HepG2 (cell line): Measurements from ENCODE around the gene TTK. TPM values are rescaled to one million over a fixed set of nuclear protein-coding genes. Genes with fewer than 3 reads are reported as not detected.
A peak's percentile ranks its signal among the peaks of the same experiment; 100 is the strongest.

Experiments used
- AKAP8 ChIP-seq: sonication (generic); formaldehyde crosslinking; IDR thresholded peaks from 2 replicates; pipeline ENCODE4 v1.5.1; 2020; ENCODE audit warnings: mild to moderate bottlenecking, missing genetic modification reagents
- BORCS8-MEF2B ChIP-seq: sonication (generic); formaldehyde crosslinking; IDR thresholded peaks from 2 replicates; pipeline ENCODE4 v1.8.0; 2022; ENCODE audit warnings: mild to moderate bottlenecking, missing genetic modification reagents
- CHD4 ChIP-seq: fragments of 200-600 bp; sonication (generic); IDR thresholded peaks from 2 replicates; pipeline ENCODE4 v1.7.0; 2017; ENCODE audit warnings: mild to moderate bottlenecking, low read length, borderline replicate concordance
- ELF4 ChIP-seq: sonication (generic); formaldehyde crosslinking; IDR thresholded peaks from 2 replicates; pipeline ENCODE4 v1.5.0; 2020; ENCODE audit warnings: missing genetic modification reagents, mild to moderate bottlenecking, moderate library complexity, borderline replicate concordance
- FOXA1 ChIP-seq, 2 experiments: fragments of 450-650 bp in 1 of 2; sonication (generic) in 1 of 2; formaldehyde crosslinking in 1 of 2; IDR thresholded peaks; 2 replicates each; pipeline versions ENCODE4 v1.4.0 to v1.6.1; 2016 to 2020; ENCODE audit warnings: missing genetic modification reagents in 1 of 2
- FUBP1 ChIP-seq: sonication (generic); formaldehyde crosslinking; IDR thresholded peaks from 2 replicates; pipeline ENCODE4 v1.5.1; 2020; ENCODE audit warnings: missing genetic modification reagents, mild to moderate bottlenecking, borderline replicate concordance
- IKZF4 ChIP-seq: sonication (generic); formaldehyde crosslinking; IDR thresholded peaks from 2 replicates; pipeline ENCODE4 v1.5.1; 2020; ENCODE audit warnings: borderline replicate concordance, mild to moderate bottlenecking, low read depth, missing genetic modification reagents; ENCODE audit errors: not compliant biosample characterization
- KDM1A ChIP-seq: IDR thresholded peaks from 2 replicates; pipeline ENCODE4 v1.6.1; 2016; ENCODE audit warnings: missing compliant biosample characterization
- KLF12 ChIP-seq: sonication (generic); formaldehyde crosslinking; IDR thresholded peaks from 2 replicates; pipeline ENCODE4 v1.4.0; 2020; ENCODE audit warnings: missing genetic modification reagents, borderline replicate concordance
- KLF15 ChIP-seq: sonication (generic); formaldehyde crosslinking; IDR thresholded peaks from 2 replicates; pipeline ENCODE4 v1.8.1; 2023; ENCODE audit warnings: borderline replicate concordance, mild to moderate bottlenecking, inconsistent platforms, missing genetic modification reagents, mixed read lengths
- NFE2L1 ChIP-seq: sonication (generic); formaldehyde crosslinking; IDR thresholded peaks from 2 replicates; pipeline ENCODE4 v1.4.0; 2020; ENCODE audit warnings: missing genetic modification reagents, mild to moderate bottlenecking, borderline replicate concordance
- NFIB ChIP-seq: sonication (generic); formaldehyde crosslinking; IDR thresholded peaks from 2 replicates; pipeline ENCODE4 v1.9.0; 2021; ENCODE audit warnings: missing genetic modification reagents, mild to moderate bottlenecking, borderline replicate concordance
- PLRG1 ChIP-seq: fragments of 450-650 bp; conservative IDR thresholded peaks from 2 replicates; pipeline ENCODE4 v1.6.1; 2016
- PPARG ChIP-seq: conservative IDR thresholded peaks from 2 replicates; pipeline ENCODE4 v1.6.1; 2016; ENCODE audit warnings: missing biosample characterization, missing genetic modification reagents
- RFX5 ChIP-seq: IDR thresholded peaks from 2 replicates; pipeline ENCODE4 v1.6.1; 2011; ENCODE audit warnings: low read depth, low read length, improper control_type of control experiment
- TBL1XR1 ChIP-seq: fragments of 150-350 bp; IDR thresholded peaks from 2 replicates; pipeline ENCODE4 v1.6.1; 2014; ENCODE audit warnings: borderline replicate concordance, low read length; ENCODE audit not compliant: partially characterized antibody
- ZBTB1 ChIP-seq: sonication (generic); formaldehyde crosslinking; IDR thresholded peaks from 2 replicates; pipeline ENCODE4 v1.4.0; 2020; ENCODE audit warnings: missing genetic modification reagents, borderline replicate concordance
- ZFX ChIP-seq: sonication (generic); formaldehyde crosslinking; IDR thresholded peaks from 2 replicates; pipeline ENCODE4 v1.4.0; 2020; ENCODE audit warnings: mild to moderate bottlenecking, low read depth, missing genetic modification reagents, moderate library complexity
- ZNF10 ChIP-seq: sonication (generic); formaldehyde crosslinking; IDR thresholded peaks from 2 replicates; pipeline ENCODE4 v1.4.0; 2020; ENCODE audit warnings: mild to moderate bottlenecking, low read depth, missing genetic modification reagents, borderline replicate concordance
- ZNF253 ChIP-seq: sonication (generic); formaldehyde crosslinking; IDR thresholded peaks from 2 replicates; pipeline ENCODE4 v1.8.0; 2022; ENCODE audit warnings: mild to moderate bottlenecking, missing genetic modification reagents, borderline replicate concordance
- ZNF263 ChIP-seq: sonication (generic); formaldehyde crosslinking; IDR thresholded peaks from 2 replicates; pipeline ENCODE4 v1.4.0; 2020; ENCODE audit warnings: missing genetic modification reagents
- ZNF569 ChIP-seq: sonication (generic); formaldehyde crosslinking; IDR thresholded peaks from 2 replicates; pipeline ENCODE4 v1.5.0; 2020; ENCODE audit warnings: mild to moderate bottlenecking, missing genetic modification reagents, moderate library complexity, borderline replicate concordance
- ZNF747 ChIP-seq: sonication (generic); formaldehyde crosslinking; IDR thresholded peaks from 2 replicates; pipeline ENCODE4 v1.8.1; 2023; ENCODE audit warnings: missing genetic modification reagents, mild to moderate bottlenecking, borderline replicate concordance
- polyA plus RNA-seq, 8 experiments: library from polyadenylated mRNA; depleted of rRNA in 3 of 8; stranded (reverse) in 7 of 8; unstranded in 1 of 8; fragments of >200 nt; fragmentation: Illumina TruSeq in 4 of 8; extraction: Trizol in 4 of 8; gene quantifications; 2 replicates each; pipeline versions ENCODE4 v1.2.1 to v1.2.3, GENCODE V29; 2011 to 2016; ENCODE audit warnings: low read depth in 4 of 8, missing spikeins in 1 of 8, mixed read lengths in 1 of 8; ENCODE audit not compliant: insufficient read depth in 1 of 8
- total RNA-seq, 5 experiments: library from RNA; depleted of rRNA; stranded (reverse); fragments of >200 nt; fragmentation: Illumina TruSeq; extraction: Trizol; gene quantifications; 2 replicates each; pipeline ENCODE4 v1.2.3, GENCODE V29; 2016; ENCODE audit warnings: low read depth in 1 of 5
- TF ChIP-seq, protein P1 (sequence below): sonication (generic); formaldehyde crosslinking; IDR thresholded peaks from 2 replicates; pipeline ENCODE4 v1.8.0; 2022; ENCODE audit warnings: mild to moderate bottlenecking, missing genetic modification reagents, borderline replicate concordance
- TF ChIP-seq, protein P2 (sequence below): sonication (generic); formaldehyde crosslinking; IDR thresholded peaks from 2 replicates; pipeline ENCODE4 v1.5.0; 2020; ENCODE audit warnings: mild to moderate bottlenecking, missing genetic modification reagents, moderate library complexity

TTK gene
- total and polyA plus RNA-seq, 2 of the 13 experiments (the other 11 are each of a cell fraction or from before 2014, with no cell fraction given) = 8.6 to 33.2 TPM

DNA sequence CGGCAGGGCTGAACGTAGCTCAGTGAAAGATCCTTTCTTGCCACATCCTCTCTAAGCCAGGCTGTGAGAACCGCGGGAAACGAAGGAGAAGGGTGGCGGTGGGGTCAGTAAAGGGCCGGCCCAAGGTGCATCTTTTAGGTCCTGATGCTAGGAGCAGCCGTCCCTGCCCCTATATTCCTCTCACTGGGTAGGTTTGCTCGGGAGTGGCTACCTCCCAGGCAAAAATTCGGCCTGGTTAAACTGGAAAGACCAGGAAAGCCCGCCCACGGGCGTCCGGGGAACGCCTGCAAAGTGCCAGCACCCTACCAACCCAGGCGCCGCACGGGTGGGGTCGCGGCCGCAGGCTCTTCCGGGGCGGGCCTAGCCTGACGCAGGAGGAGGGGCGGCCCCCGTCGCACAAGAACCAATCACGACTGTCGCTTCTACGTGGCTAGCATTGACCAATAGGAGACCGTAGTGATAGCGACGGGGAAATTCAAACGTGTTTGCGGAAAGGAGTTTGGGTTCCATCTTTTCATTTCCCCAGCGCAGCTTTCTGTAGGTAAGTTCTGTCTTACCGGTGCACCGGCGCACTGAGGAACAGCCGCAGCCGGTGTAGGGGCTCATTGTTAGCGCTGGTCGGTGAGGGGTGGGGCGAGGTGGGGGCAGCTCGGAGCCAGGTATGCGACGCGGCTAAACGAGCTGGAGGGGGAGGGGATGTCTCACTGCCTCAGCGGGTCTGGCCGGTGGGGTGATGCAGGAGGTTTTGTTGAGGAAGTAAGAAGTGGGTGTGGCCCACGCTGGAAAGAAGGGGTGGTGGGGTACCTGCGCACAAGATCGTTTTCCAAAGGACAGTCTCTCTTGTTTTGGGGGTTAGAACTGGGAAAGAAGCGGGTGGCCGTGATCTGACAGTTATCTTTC is at the start of gene TTK (continued):
- no peak for TF ChIP-seq PPARG (CRISPR knock-in tag)
- no peak for TF ChIP-seq ZNF253 (CRISPR knock-in tag)
- TF ChIP-seq BORCS8-MEF2B (CRISPR knock-in tag) = peak; percentile 29; the same call in 1 of the 2 replicates
- TF ChIP-seq RFX5 = peak; percentile 65; the same call in 1 of the 2 replicates
- no peak for TF ChIP-seq NFE2L1 (CRISPR knock-in tag)
- TF ChIP-seq, protein P1, sequence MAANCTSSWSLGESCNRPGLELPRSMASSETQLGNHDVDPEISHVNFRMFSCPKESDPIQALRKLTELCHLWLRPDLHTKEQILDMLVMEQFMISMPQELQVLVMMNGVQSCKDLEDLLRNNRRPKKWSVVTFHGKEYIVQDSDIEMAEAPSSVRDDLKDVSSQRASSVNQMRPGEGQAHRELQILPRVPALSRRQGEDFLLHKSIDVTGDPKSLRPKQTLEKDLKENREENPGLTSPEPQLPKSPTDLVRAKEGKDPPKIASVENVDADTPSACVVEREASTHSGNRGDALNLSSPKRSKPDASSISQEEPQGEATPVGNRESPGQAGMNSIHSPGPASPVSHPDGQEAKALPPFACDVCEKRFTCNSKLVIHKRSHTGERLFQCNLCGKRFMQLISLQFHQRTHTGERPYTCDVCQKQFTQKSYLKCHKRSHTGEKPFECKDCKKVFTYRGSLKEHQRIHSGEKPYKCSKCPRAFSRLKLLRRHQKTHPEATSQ = no peak
- no peak for TF ChIP-seq TBL1XR1
- no peak for TF ChIP-seq CHD4
- TF ChIP-seq FUBP1 (CRISPR knock-in tag) = no peak
- no peak for TF ChIP-seq AKAP8
- TF ChIP-seq KLF12 (CRISPR knock-in tag) = peak; percentile 63; the same call in 1 of the 2 replicates
- TF ChIP-seq ELF4 (CRISPR knock-in tag) = no peak
- TF ChIP-seq ZNF747 (CRISPR knock-in tag) = no peak
- TF ChIP-seq KLF15 (CRISPR knock-in tag) = no peak
- TF ChIP-seq ZNF263 (CRISPR knock-in tag) = no peak
- no peak for TF ChIP-seq PLRG1
- TF ChIP-seq ZNF10 (CRISPR knock-in tag) = no peak
- no peak for TF ChIP-seq KDM1A (CRISPR knock-in tag)
- TF ChIP-seq ZFX (CRISPR knock-in tag) = peak; percentile 77
- no peak for TF ChIP-seq FOXA1 (IDR thresholded peaks at IDR 0.05)
- TF ChIP-seq FOXA1 (CRISPR knock-in tag; IDR thresholded peaks at IDR 0.05) = no peak
- no peak for TF ChIP-seq NFIB (CRISPR knock-in tag)
- TF ChIP-seq ZNF569 (CRISPR knock-in tag) = no peak
- no peak for TF ChIP-seq IKZF4 (CRISPR knock-in tag)
- TF ChIP-seq, protein P2, sequence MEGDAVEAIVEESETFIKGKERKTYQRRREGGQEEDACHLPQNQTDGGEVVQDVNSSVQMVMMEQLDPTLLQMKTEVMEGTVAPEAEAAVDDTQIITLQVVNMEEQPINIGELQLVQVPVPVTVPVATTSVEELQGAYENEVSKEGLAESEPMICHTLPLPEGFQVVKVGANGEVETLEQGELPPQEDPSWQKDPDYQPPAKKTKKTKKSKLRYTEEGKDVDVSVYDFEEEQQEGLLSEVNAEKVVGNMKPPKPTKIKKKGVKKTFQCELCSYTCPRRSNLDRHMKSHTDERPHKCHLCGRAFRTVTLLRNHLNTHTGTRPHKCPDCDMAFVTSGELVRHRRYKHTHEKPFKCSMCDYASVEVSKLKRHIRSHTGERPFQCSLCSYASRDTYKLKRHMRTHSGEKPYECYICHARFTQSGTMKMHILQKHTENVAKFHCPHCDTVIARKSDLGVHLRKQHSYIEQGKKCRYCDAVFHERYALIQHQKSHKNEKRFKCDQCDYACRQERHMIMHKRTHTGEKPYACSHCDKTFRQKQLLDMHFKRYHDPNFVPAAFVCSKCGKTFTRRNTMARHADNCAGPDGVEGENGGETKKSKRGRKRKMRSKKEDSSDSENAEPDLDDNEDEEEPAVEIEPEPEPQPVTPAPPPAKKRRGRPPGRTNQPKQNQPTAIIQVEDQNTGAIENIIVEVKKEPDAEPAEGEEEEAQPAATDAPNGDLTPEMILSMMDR (CRISPR knock-in tag) = no peak
- TF ChIP-seq ZBTB1 (CRISPR knock-in tag) = no peak
